DMS153 treated with DMSO at 0.1 percent for 48 hours (cell line): Measurements from ENCODE around the gene FAIM2.
A peak's percentile ranks its signal among the peaks of the same experiment; 100 is the strongest.

ENCODE experiments used
- DNase-seq: peaks from one replicate; lab custom pipeline; 2025; ENCODE audit not compliant: unreplicated experiment; lab: John Stamatoyannopoulos, UW

Gene FAIM2

GRCh38 chr12:49827401-49828099 is 76.2 kb downstream of the FAIM2 start:
- peak; percentile 1 for DNase-seq

GRCh38 chr12:49827051-49827400 is 76.7 kb downstream of the FAIM2 start:
- no peak for DNase-seq

- no peak for DNase-seq
Measured at GRCh38 chr12:49825971-49826421, 77.7 kb downstream of the FAIM2 start.

GRCh38 chr12:49825360-49825970 is 78.2 kb downstream of the FAIM2 start:
- no peak for DNase-seq

- DNase-seq = no peak
Measured at GRCh38 chr12:49824895-49825294, 78.8 kb downstream of the FAIM2 start.

GRCh38 chr12:49824416-49824815 is 79.3 kb downstream of the FAIM2 start:
- DNase-seq = no peak

- no peak for DNase-seq
Measured at GRCh38 chr12:49823951-49824350, 79.7 kb downstream of the FAIM2 start.

- DNase-seq = no peak
Measured at GRCh38 chr12:49823350-49823749, 80.3 kb downstream of the FAIM2 start.

GRCh38 chr12:49821373-49822287 is 82.1 kb downstream of the FAIM2 start:
- no peak for DNase-seq

- DNase-seq = no peak
Measured at GRCh38 chr12:49819786-49820185, 83.9 kb downstream of the FAIM2 start.

- no peak for DNase-seq
Measured at GRCh38 chr12:49818241-49818895, 85.3 kb downstream of the FAIM2 start.
